Peyer's patch (tissue), 4 donors: Measurements from ENCODE around the gene CSNK2A2.

Experiments used
- CTCF ChIP-seq, 6 experiments: fragments of 450-650 bp in 4 of 6; fragments of 200-600 bp in 2 of 6; sonication (generic) in 1 of 6; IDR thresholded peaks; one replicate each; pipeline ENCODE4 v1.5.1; 2017 to 2019; ENCODE audit warnings: antibody characterized with exemption in 6 of 6, mild to moderate bottlenecking in 3 of 6, moderate library complexity in 1 of 6
- POLR2A ChIP-seq, 2 donors: fragments of 450-650 bp; IDR thresholded peaks; one replicate each; pipeline ENCODE4 v1.5.1; 2017; ENCODE audit warnings: antibody characterized with exemption in 2 of 2, mild to moderate bottlenecking in 2 of 2, moderate library complexity in 2 of 2

GRCh38 chr16:58116081-58116480, 81.8 kb downstream of the CSNK2A2 start:
- TF ChIP-seq POLR2A (IDR thresholded peaks at IDR 0.05), result no peak
- TF ChIP-seq CTCF (IDR thresholded peaks at IDR 0.05), result no peak
